GM23338 (cell line): Measurements from ENCODE around the gene PPP2R1B. TPM values are rescaled to one million over a fixed set of nuclear protein-coding genes. Genes with fewer than 3 reads are reported as not detected.

Source experiments
- ATAC-seq: fragments of 200-7000 bp; cut with Tn5 transposase; 3 replicates; pipeline ENCODE4 v1.9.1; 2020
- DNase-seq: peaks from one replicate; pipeline ENCODE4 v3.0.0-alpha.2; 2015; ENCODE audit warnings: low spot score
- H2AFZ ChIP-seq: fragments of 200-600 bp; sonication (generic); 2 replicates; pipeline ENCODE4 v1.8.0; 2016; ENCODE audit warnings: antibody characterized with exemption, mild to moderate bottlenecking, moderate library complexity
- H3F3A ChIP-seq: fragments of 200-600 bp; sonication (generic); replicated peaks from 2 replicates; pipeline ENCODE4 v1.8.0; 2017; ENCODE audit warnings: antibody characterized with exemption, mixed run types, low read depth
- H3K27ac ChIP-seq: fragments of 200-600 bp; sonication (generic); 2 replicates; pipeline ENCODE4 v1.6.1; 2016; ENCODE audit warnings: low read depth
- H3K27me3 ChIP-seq: fragments of 200-600 bp; sonication (generic); 2 replicates; pipeline ENCODE4 v1.8.0; 2016; ENCODE audit warnings: mild to moderate bottlenecking, mixed run types, moderate library complexity; ENCODE audit not compliant: insufficient read depth
- H3K36me3 ChIP-seq: fragments of 200-600 bp; sonication (generic); 2 replicates; pipeline ENCODE4 v1.8.0; 2016; ENCODE audit warnings: mild to moderate bottlenecking; ENCODE audit not compliant: insufficient read depth
- H3K4me1 ChIP-seq: fragments of 200-600 bp; sonication (generic); 2 replicates; pipeline ENCODE4 v1.8.0; 2016; ENCODE audit warnings: mild to moderate bottlenecking, moderate library complexity; ENCODE audit not compliant: insufficient read depth
- H3K4me2 ChIP-seq: fragments of 200-600 bp; sonication (generic); 2 replicates; pipeline ENCODE4 v1.7.1; 2017; ENCODE audit warnings: mixed run types
- H3K4me3 ChIP-seq: fragments of 200-600 bp; sonication (generic); 2 replicates; pipeline ENCODE4 v1.6.1; 2016; ENCODE audit warnings: mixed run types
- H3K79me2 ChIP-seq: fragments of 200-600 bp; sonication (generic); replicated peaks from 2 replicates; pipeline ENCODE4 v1.8.0; 2017; ENCODE audit warnings: mild to moderate bottlenecking; ENCODE audit not compliant: insufficient read depth
- H3K9me2 ChIP-seq: fragments of 200-600 bp; sonication (generic); 2 replicates; pipeline ENCODE4 v1.8.0; 2017; ENCODE audit not compliant: insufficient read depth
- H4K20me1 ChIP-seq: fragments of 200-600 bp; sonication (generic); replicated peaks from 2 replicates; pipeline ENCODE4 v1.8.0; 2017; ENCODE audit warnings: mild to moderate bottlenecking; ENCODE audit not compliant: insufficient read depth
- H3K27ac Mint-ChIP-seq: 2 replicates; pipeline ENCODE4 v1.8.0; 2020; ENCODE audit warnings: inconsistent platforms, mild to moderate bottlenecking, moderate library complexity, mixed read lengths
- H3K27me3 Mint-ChIP-seq: 3 replicates; pipeline ENCODE4 v1.8.0; 2022; ENCODE audit warnings: low read depth, mild to moderate bottlenecking, moderate library complexity, mixed read lengths, inconsistent platforms; ENCODE audit not compliant: insufficient read depth, poor library complexity
- H3K36me3 Mint-ChIP-seq: 3 replicates; pipeline ENCODE4 v1.8.0; 2021; ENCODE audit warnings: low read depth, mild to moderate bottlenecking, inconsistent platforms, moderate library complexity, mixed read lengths
- H3K4me1 Mint-ChIP-seq: 3 replicates; pipeline ENCODE4 v1.8.0; 2020; ENCODE audit warnings: mild to moderate bottlenecking, inconsistent platforms, mixed read lengths
- H3K4me3 Mint-ChIP-seq: 3 replicates; pipeline ENCODE4 v1.8.0; 2021; ENCODE audit warnings: moderate library complexity, mild to moderate bottlenecking, inconsistent platforms, mixed read lengths
- H3K9me3 Mint-ChIP-seq: 3 replicates; pipeline ENCODE4 v1.8.0; 2020; ENCODE audit warnings: moderate library complexity, mild to moderate bottlenecking, inconsistent platforms, mixed read lengths
- CREB1 ChIP-seq: fragments of 250-450 bp; sonication (Bioruptor Pico); IDR thresholded peaks from 2 replicates; pipeline ENCODE4 v1.5.0; 2020; ENCODE audit warnings: low read depth, mild to moderate bottlenecking, moderate library complexity
- CTCF ChIP-seq, 2 experiments: fragments of 200-600 bp in 1 of 2; sonication (generic) in 1 of 2; conservative IDR thresholded peaks; 2 replicates each; pipeline versions ENCODE4 v1.5.1 to v1.6.1; 2016 to 2017; ENCODE audit warnings: antibody characterized with exemption in 2 of 2, low read depth in 2 of 2, mild to moderate bottlenecking in 2 of 2, moderate library complexity in 1 of 2
- EZH2 ChIP-seq: fragments of 200-600 bp; sonication (generic); IDR thresholded peaks from one replicate; pipeline ENCODE4 v1.8.0; 2017; ENCODE audit warnings: antibody characterized with exemption, mild to moderate bottlenecking, low read depth; ENCODE audit not compliant: unreplicated experiment
- EZH2phosphoT487 ChIP-seq: fragments of 200-600 bp; sonication (generic); IDR thresholded peaks from one replicate; pipeline ENCODE4 v1.8.1; 2018; ENCODE audit warnings: antibody characterized with exemption; ENCODE audit not compliant: unreplicated experiment
- JUNB ChIP-seq: IDR thresholded peaks from one replicate; pipeline ENCODE4 v1.6.1; 2016; ENCODE audit warnings: antibody characterized with exemption; ENCODE audit not compliant: unreplicated experiment
- NANOG ChIP-seq: IDR thresholded peaks from 2 replicates; pipeline ENCODE4 v1.6.1; 2016; ENCODE audit warnings: antibody characterized with exemption, borderline replicate concordance
- POLR2AphosphoS5 ChIP-seq: IDR thresholded peaks from 2 replicates; pipeline ENCODE4 v1.6.1; 2016; ENCODE audit warnings: antibody characterized with exemption, low read depth
- STAT1 ChIP-seq: IDR thresholded peaks from one replicate; pipeline ENCODE4 v1.6.1; 2016; ENCODE audit warnings: antibody characterized with exemption; ENCODE audit not compliant: unreplicated experiment
- ZNF114 ChIP-seq: fragments of 250-450 bp; sonication (Bioruptor Pico); IDR thresholded peaks from 2 replicates; pipeline ENCODE4 v1.5.0; 2020; ENCODE audit warnings: mild to moderate bottlenecking, moderate library complexity
- ZNF331 ChIP-seq: fragments of 250-450 bp; sonication (Bioruptor Pico); IDR thresholded peaks from 2 replicates; pipeline ENCODE4 v1.5.0; 2020; ENCODE audit warnings: low read depth, mild to moderate bottlenecking, moderate library complexity
- polyA plus RNA-seq: library from polyadenylated mRNA; unstranded; fragments of >200 nt; fragmentation: Nextera tagmentation; extraction: Ambion mirVana; gene quantifications from 2 replicates; pipeline ENCODE4 v1.2.1, GENCODE V29; 2016
- total RNA-seq: library from RNA; depleted of rRNA; stranded (reverse); fragments of >200 nt; shearing (Covaris generic); gene quantifications from 2 replicates; pipeline ENCODE4 v1.2.3, GENCODE V29; 2014
- TF ChIP-seq, protein P1 (sequence below): IDR thresholded peaks from 2 replicates; pipeline ENCODE4 v1.6.1; 2016; ENCODE audit warnings: antibody characterized with exemption
- TF ChIP-seq, protein P2 (sequence below): fragments of 250-450 bp; sonication (Bioruptor Pico); IDR thresholded peaks from 2 replicates; pipeline ENCODE4 v1.5.0; 2020; ENCODE audit warnings: mild to moderate bottlenecking, moderate library complexity
- TF ChIP-seq, protein P3 (sequence below): IDR thresholded peaks from one replicate; pipeline ENCODE4 v1.6.1; 2018; ENCODE audit warnings: antibody characterized with exemption; ENCODE audit not compliant: unreplicated experiment

PPP2R1B gene
- total and polyA plus RNA-seq, 2 experiments from 2014 or later: 18.5 to 82.0 TPM

DNA sequence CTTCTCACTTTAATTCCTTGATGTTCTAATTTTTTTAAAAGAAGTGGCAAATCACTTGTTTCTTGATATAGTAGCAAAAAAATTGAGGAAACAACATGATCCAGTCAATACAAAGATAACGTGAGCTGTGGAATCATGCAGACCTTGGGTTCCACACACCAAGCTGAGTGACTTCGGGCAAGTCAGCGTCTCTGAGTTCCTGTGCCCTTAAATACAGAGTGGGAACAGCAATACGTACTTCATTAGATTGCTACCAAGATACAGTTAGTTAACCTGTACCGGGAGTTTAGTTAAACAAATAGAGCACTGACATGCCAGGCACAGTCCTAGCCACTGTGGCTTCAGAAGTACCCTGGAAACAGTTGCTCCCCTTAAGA is 58.5 kb downstream of the PPP2R1B start:
- H3K4me3 ChIP-seq: no peak overlapping the region
- no peaks in the 10 kb centered on the region for H3K79me2 ChIP-seq
- H3F3A ChIP-seq: no peaks in the 10 kb centered on the region
- H3K4me1 Mint-ChIP-seq: no peaks in the 10 kb centered on the region
- no peaks in the 10 kb centered on the region for H3K27me3 ChIP-seq
- H3K27me3 Mint-ChIP-seq: no peaks in the 10 kb centered on the region
- ATAC-seq (no peak), DNase-seq (no peak)
- no peaks in the 10 kb centered on the region for H3K9me2 ChIP-seq
- H3K36me3 ChIP-seq: no peaks in the 10 kb centered on the region; the same call in 1 of the 2 replicates
- no peak overlapping the region for H2AFZ ChIP-seq
- H4K20me1 ChIP-seq: no peaks in the 10 kb centered on the region; the same call in 1 of the 2 replicates
- peaks cover 6% of the 10 kb centered on the region; the same call in 2 of the 3 replicates for H3K36me3 Mint-ChIP-seq
- H3K4me2 ChIP-seq: no peak overlapping the region
- no peaks in the 10 kb centered on the region for H3K4me1 ChIP-seq
- no peak overlapping the region for H3K27ac ChIP-seq
- H3K9me3 Mint-ChIP-seq: no peaks in the 10 kb centered on the region
- no peak overlapping the region for H3K4me3 Mint-ChIP-seq
- no peak for TF ChIP-seq CTCF (conservative IDR thresholded peaks at IDR 0.05; ENCODE audit: low read depth in 2 of 2)
- TF ChIP-seq, protein P1, sequence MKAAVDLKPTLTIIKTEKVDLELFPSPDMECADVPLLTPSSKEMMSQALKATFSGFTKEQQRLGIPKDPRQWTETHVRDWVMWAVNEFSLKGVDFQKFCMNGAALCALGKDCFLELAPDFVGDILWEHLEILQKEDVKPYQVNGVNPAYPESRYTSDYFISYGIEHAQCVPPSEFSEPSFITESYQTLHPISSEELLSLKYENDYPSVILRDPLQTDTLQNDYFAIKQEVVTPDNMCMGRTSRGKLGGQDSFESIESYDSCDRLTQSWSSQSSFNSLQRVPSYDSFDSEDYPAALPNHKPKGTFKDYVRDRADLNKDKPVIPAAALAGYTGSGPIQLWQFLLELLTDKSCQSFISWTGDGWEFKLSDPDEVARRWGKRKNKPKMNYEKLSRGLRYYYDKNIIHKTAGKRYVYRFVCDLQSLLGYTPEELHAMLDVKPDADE: no peak
- TF ChIP-seq ZNF331 (CRISPR knock-in tag): no peak
- no peak for TF ChIP-seq NANOG
- no peak for TF ChIP-seq JUNB
- no peak for TF ChIP-seq STAT1
- TF ChIP-seq EZH2: no peak
- no peak for TF ChIP-seq ZNF114 (CRISPR knock-in tag)
- no peak for TF ChIP-seq EZH2phosphoT487
- TF ChIP-seq CREB1 (CRISPR knock-in tag): no peak
- TF ChIP-seq, protein P2, sequence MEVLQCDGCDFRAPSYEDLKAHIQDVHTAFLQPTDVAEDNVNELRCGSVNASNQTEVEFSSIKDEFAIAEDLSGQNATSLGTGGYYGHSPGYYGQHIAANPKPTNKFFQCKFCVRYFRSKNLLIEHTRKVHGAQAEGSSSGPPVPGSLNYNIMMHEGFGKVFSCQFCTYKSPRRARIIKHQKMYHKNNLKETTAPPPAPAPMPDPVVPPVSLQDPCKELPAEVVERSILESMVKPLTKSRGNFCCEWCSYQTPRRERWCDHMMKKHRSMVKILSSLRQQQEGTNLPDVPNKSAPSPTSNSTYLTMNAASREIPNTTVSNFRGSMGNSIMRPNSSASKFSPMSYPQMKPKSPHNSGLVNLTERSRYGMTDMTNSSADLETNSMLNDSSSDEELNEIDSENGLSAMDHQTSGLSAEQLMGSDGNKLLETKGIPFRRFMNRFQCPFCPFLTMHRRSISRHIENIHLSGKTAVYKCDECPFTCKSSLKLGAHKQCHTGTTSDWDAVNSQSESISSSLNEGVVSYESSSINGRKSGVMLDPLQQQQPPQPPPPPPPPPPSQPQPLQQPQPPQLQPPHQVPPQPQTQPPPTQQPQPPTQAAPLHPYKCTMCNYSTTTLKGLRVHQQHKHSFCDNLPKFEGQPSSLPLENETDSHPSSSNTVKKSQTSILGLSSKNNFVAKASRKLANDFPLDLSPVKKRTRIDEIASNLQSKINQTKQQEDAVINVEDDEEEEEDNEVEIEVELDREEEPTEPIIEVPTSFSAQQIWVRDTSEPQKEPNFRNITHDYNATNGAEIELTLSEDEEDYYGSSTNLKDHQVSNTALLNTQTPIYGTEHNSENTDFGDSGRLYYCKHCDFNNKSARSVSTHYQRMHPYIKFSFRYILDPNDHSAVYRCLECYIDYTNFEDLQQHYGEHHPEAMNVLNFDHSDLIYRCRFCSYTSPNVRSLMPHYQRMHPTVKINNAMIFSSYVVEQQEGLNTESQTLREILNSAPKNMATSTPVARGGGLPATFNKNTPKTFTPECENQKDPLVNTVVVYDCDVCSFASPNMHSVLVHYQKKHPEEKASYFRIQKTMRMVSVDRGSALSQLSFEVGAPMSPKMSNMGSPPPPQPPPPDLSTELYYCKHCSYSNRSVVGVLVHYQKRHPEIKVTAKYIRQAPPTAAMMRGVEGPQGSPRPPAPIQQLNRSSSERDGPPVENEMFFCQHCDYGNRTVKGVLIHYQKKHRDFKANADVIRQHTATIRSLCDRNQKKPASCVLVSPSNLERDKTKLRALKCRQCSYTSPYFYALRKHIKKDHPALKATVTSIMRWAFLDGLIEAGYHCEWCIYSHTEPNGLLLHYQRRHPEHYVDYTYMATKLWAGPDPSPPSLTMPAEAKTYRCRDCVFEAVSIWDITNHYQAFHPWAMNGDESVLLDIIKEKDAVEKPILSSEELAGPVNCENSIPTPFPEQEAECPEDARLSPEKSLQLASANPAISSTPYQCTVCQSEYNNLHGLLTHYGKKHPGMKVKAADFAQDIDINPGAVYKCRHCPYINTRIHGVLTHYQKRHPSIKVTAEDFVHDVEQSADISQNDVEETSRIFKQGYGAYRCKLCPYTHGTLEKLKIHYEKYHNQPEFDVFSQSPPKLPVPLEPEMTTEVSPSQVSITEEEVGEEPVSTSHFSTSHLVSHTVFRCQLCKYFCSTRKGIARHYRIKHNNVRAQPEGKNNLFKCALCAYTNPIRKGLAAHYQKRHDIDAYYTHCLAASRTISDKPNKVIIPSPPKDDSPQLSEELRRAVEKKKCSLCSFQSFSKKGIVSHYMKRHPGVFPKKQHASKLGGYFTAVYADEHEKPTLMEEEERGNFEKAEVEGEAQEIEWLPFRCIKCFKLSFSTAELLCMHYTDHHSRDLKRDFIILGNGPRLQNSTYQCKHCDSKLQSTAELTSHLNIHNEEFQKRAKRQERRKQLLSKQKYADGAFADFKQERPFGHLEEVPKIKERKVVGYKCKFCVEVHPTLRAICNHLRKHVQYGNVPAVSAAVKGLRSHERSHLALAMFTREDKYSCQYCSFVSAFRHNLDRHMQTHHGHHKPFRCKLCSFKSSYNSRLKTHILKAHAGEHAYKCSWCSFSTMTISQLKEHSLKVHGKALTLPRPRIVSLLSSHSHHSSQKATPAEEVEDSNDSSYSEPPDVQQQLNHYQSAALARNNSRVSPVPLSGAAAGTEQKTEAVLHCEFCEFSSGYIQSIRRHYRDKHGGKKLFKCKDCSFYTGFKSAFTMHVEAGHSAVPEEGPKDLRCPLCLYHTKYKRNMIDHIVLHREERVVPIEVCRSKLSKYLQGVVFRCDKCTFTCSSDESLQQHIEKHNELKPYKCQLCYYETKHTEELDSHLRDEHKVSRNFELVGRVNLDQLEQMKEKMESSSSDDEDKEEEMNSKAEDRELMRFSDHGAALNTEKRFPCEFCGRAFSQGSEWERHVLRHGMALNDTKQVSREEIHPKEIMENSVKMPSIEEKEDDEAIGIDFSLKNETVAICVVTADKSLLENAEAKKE (CRISPR knock-in tag): no peak
- TF ChIP-seq POLR2AphosphoS5: no peak
- TF ChIP-seq, protein P3, sequence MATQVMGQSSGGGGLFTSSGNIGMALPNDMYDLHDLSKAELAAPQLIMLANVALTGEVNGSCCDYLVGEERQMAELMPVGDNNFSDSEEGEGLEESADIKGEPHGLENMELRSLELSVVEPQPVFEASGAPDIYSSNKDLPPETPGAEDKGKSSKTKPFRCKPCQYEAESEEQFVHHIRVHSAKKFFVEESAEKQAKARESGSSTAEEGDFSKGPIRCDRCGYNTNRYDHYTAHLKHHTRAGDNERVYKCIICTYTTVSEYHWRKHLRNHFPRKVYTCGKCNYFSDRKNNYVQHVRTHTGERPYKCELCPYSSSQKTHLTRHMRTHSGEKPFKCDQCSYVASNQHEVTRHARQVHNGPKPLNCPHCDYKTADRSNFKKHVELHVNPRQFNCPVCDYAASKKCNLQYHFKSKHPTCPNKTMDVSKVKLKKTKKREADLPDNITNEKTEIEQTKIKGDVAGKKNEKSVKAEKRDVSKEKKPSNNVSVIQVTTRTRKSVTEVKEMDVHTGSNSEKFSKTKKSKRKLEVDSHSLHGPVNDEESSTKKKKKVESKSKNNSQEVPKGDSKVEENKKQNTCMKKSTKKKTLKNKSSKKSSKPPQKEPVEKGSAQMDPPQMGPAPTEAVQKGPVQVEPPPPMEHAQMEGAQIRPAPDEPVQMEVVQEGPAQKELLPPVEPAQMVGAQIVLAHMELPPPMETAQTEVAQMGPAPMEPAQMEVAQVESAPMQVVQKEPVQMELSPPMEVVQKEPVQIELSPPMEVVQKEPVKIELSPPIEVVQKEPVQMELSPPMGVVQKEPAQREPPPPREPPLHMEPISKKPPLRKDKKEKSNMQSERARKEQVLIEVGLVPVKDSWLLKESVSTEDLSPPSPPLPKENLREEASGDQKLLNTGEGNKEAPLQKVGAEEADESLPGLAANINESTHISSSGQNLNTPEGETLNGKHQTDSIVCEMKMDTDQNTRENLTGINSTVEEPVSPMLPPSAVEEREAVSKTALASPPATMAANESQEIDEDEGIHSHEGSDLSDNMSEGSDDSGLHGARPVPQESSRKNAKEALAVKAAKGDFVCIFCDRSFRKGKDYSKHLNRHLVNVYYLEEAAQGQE: no peak
- no peak overlapping the region for H3K27ac Mint-ChIP-seq
